DOHH2 (cell line): Measurements from ENCODE around the gene RRAS.

Experiments used
- EZH2phosphoT487 ChIP-seq: fragments of 200-600 bp; sonication (generic); IDR thresholded peaks from 2 replicates; pipeline ENCODE4 v1.6.1; 2017; ENCODE audit warnings: borderline replicate concordance, mild to moderate bottlenecking, antibody characterized with exemption, low read length, moderate library complexity, mixed read lengths
- TF ChIP-seq, protein P1 (sequence below): fragments of 200-600 bp; sonication (generic); IDR thresholded peaks from one replicate; pipeline ENCODE4 v1.5.1; 2014; ENCODE audit warnings: antibody characterized with exemption, mild to moderate bottlenecking, low read depth, low read length; ENCODE audit not compliant: poor library complexity, severe bottlenecking

DNA sequence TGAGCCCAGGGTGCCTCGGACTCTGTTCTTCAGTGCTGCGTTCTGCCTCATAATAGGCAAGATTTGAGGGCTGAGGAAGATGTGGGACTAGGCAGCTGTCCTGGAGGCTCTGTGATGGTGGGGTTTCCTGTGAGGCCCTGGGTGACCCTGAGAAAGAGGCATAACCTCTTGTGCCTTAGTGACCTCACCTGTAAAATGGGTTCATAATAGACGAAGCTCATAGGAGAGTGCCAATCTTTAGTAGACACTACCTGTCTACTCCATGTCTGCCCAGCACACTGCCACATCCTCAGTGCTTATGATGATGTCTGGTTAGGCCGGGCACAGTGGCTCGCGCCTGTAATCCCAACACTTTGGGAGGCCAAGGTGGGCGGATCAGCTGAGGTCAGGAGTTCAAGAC is 23.4 kb downstream of the RRAS start:
- TF ChIP-seq, protein P1, sequence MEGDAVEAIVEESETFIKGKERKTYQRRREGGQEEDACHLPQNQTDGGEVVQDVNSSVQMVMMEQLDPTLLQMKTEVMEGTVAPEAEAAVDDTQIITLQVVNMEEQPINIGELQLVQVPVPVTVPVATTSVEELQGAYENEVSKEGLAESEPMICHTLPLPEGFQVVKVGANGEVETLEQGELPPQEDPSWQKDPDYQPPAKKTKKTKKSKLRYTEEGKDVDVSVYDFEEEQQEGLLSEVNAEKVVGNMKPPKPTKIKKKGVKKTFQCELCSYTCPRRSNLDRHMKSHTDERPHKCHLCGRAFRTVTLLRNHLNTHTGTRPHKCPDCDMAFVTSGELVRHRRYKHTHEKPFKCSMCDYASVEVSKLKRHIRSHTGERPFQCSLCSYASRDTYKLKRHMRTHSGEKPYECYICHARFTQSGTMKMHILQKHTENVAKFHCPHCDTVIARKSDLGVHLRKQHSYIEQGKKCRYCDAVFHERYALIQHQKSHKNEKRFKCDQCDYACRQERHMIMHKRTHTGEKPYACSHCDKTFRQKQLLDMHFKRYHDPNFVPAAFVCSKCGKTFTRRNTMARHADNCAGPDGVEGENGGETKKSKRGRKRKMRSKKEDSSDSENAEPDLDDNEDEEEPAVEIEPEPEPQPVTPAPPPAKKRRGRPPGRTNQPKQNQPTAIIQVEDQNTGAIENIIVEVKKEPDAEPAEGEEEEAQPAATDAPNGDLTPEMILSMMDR = no peak
- TF ChIP-seq EZH2phosphoT487 = no peak
